Activated naive CD8-positive, alpha-beta T cell (primary cell): ENCODE measurements around the gene CPPED1.

ENCODE experiments used
- H3K27ac Mint-ChIP-seq: one replicate; pipeline ENCODE4 v1.8.0; 2021; ENCODE audit warnings: mixed read lengths
- H3K27me3 Mint-ChIP-seq: one replicate; pipeline ENCODE4 v1.8.0; 2021; ENCODE audit warnings: mixed read lengths
- H3K36me3 Mint-ChIP-seq: one replicate; pipeline ENCODE4 v1.8.0; 2021; ENCODE audit warnings: mixed read lengths
- H3K4me1 Mint-ChIP-seq: one replicate; pipeline ENCODE4 v1.8.0; 2021; ENCODE audit warnings: low read depth, mixed read lengths
- H3K4me3 Mint-ChIP-seq: one replicate; pipeline ENCODE4 v1.8.0; 2021; ENCODE audit warnings: mild to moderate bottlenecking, mixed read lengths
- H3K9me3 Mint-ChIP-seq: one replicate; pipeline ENCODE4 v1.8.0; 2021; ENCODE audit warnings: low read depth, mixed read lengths

CPPED1 gene

DNA sequence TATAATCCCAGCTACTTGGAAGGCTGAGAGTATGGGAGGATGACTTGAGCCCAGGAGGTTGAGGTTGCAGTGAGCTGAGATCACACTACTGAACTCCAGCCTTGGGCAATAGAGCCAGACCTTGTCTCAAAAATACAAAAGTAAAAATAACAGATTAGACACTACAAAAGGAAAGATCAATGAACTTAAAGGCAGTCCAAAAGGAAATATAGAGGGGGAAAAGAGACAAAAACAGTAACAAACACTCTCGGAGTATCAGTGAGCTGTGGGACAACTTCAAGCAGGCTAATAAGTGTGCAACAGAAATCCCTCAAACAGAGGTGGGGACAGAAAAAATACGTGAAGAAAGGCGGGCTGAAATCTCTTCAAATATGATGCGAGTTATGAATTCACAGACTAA lies 58.8 kb downstream of the CPPED1 start:
- no peak overlapping the region for H3K27ac Mint-ChIP-seq
- H3K4me3 Mint-ChIP-seq = no peak overlapping the region
- H3K27me3 Mint-ChIP-seq = no peaks in the 10 kb centered on the region
- H3K36me3 Mint-ChIP-seq = peaks cover 21% of the 10 kb centered on the region
- peaks cover 8% of the 10 kb centered on the region for H3K9me3 Mint-ChIP-seq
- H3K4me1 Mint-ChIP-seq = peaks cover 5% of the 10 kb centered on the region

DNA sequence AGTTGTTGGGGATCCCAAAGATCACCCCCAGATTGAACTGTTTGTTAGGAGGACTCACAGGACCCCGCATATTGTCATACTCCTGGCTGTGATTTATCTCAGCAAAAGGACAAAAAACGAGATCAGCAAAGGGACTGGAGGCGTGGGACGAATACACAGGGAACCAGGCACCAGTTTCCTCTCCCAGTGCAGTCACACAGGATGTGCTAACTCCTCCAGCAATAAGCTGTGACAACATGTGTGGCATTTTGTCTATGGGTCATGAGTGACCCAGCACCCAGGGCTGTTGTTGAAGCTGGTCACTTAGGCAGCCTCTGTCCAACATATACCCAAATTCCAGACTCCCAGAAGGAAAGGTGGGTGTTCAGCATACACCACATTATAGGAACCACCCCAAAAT lies 60.9 kb downstream of the CPPED1 start:
- H3K36me3 Mint-ChIP-seq = peaks cover 30% of the 10 kb centered on the region
- no peak overlapping the region for H3K27ac Mint-ChIP-seq
- no peaks in the 10 kb centered on the region for H3K27me3 Mint-ChIP-seq
- H3K4me1 Mint-ChIP-seq = no peaks in the 10 kb centered on the region
- no peak overlapping the region for H3K4me3 Mint-ChIP-seq
- H3K9me3 Mint-ChIP-seq = peaks cover 8% of the 10 kb centered on the region

DNA sequence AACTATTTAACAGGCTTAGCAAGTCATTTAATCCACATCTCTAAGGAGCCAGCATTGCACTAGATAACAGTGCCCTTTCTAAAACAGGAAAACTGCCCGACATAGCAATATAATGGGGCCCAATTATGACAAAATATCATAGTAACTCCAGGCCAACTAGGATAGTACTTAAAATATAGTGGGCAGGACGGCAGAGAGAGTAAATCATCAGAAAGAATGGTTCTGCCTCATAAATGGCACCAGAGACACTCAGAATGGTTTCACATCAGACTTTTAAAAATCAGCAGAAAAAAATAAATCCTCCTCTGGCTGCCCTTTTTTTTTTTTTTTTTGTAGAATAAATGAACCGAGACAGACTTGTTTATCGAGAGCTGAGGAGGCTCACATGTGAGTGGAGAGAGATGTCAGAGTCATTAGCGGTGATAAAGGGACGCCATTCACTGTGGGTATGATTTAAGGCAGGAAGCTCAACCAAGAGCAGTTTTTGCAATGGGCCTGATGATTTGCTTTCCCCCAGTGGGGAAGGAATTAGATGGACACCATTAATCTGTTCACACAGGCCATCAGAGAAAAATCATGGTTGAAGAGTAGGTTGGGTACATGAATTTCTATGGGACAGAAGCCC lies 62.6 kb downstream of the CPPED1 start:
- Mint-ChIP-seq H3K4me3 (no peak overlapping the region), H3K36me3 (peaks cover 31% of the 10 kb centered on the region), H3K4me1 (no peaks in the 10 kb centered on the region), H3K27ac (no peak overlapping the region), H3K9me3 (peaks cover 8% of the 10 kb centered on the region), H3K27me3 (no peaks in the 10 kb centered on the region)

DNA sequence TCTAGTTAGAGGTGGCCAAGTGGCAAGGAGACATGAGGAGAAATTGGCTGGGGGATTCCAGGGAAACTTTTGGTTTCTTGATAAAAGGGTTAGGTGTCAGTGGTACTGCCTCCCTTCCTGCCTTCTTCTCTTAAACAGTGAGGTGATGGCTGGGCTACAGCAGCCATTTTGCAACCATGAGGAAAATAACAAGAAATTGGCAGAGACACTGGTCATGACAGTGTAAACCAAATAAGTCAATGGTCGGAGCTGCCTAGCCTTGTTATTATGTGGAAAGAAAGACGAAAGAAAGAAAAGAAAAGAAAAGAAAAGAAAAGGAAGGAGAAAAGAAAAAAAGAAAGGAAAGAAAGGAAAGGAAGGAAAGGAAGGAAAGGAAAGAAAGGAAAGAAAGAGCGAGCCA lies 63.9 kb downstream of the CPPED1 start:
- Mint-ChIP-seq H3K4me1 (no peaks in the 10 kb centered on the region), H3K4me3 (no peak overlapping the region), H3K27ac (no peak overlapping the region), H3K36me3 (peaks cover 24% of the 10 kb centered on the region), H3K27me3 (no peaks in the 10 kb centered on the region), H3K9me3 (peaks cover 1% of the 10 kb centered on the region)

DNA sequence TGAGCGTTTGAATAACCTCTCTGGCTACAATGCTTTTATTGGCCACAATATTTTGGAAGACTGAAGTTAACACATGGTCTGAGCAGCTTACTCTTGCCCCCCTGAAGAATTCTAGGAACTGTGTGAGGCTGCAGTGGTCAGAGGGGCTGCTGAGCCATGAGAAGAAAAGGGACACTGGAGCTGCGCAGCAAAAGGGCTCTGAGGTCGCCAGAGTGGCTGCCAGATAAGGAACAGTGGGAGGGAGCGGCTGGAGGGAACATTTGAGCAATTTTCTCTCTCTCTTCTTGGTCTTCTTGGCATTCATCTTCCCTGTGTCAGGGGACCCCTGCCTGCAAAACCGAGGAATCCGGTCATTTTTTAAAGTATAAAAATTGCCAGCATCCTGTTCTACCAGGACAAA lies 66.1 kb downstream of the CPPED1 start:
- Mint-ChIP-seq H3K4me3 (no peak overlapping the region), H3K27me3 (no peaks in the 10 kb centered on the region), H3K4me1 (no peaks in the 10 kb centered on the region), H3K36me3 (peaks cover 33% of the 10 kb centered on the region), H3K9me3 (peaks cover 8% of the 10 kb centered on the region), H3K27ac (no peak overlapping the region)

DNA sequence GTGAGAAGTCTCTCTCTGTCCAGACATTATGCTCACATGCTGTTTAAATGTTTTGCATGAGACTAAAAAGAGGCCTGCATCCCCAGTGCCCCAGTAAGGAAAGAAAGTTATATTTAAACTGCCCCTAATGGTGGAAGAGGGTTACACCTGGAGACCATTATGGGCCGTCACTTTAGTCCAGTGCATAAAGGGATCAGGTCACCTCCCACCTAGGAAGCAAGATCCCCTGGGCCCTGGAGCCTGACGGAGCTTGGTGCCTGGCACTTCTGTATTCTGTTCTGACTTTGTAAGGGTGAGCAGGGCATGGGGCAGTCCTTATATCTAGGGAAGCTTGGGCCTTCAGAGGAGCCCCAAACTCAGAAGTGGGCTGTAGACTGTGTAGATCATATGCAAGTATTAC lies 67.9 kb downstream of the CPPED1 start:
- H3K9me3 Mint-ChIP-seq = peaks cover 11% of the 10 kb centered on the region
- H3K27ac Mint-ChIP-seq = no peak overlapping the region
- no peaks in the 10 kb centered on the region for H3K27me3 Mint-ChIP-seq
- no peak overlapping the region for H3K4me3 Mint-ChIP-seq
- H3K4me1 Mint-ChIP-seq = no peaks in the 10 kb centered on the region
- H3K36me3 Mint-ChIP-seq = peaks cover 38% of the 10 kb centered on the region

DNA sequence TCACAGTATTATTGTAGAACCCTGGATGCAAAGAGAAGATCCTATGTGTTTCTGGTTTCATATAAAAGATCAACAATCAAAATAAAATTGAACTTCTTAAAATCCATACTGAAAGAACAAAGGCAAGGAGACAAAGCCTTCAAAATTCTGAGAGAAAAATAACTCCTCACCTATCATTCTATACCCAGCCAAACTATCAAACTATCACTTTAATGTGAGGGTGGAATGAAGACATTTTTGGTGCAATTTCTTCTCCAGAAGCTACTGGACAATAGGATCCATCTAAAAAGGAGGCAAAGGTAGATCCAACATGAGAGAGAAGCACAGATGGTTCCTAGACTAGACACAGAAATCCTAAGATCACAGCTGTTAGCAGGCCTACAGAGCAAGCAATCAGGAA lies 71.1 kb downstream of the CPPED1 start:
- Mint-ChIP-seq H3K4me1 (peaks cover 2% of the 10 kb centered on the region), H3K4me3 (no peak overlapping the region), H3K27ac (no peak overlapping the region), H3K27me3 (no peaks in the 10 kb centered on the region), H3K36me3 (peaks cover 35% of the 10 kb centered on the region), H3K9me3 (peaks cover 11% of the 10 kb centered on the region)

DNA sequence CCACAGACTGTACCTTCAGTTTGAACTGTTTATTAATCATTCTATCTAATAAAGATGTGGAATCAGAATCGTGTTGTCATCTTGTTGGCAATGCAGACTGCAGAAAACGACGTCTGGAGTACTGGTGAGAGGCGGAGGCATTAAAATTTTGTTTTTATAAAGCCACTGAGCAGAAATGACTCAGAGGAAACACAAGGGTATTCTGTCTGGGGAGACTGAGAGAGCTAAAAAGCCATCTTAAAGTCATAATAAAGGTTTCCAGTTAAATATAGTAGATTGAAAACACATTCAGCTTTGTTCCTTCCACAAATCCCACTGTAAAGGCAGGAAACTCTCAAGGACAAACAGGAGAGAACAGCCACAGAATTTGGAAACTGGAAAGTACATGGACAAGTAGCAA lies 74.2 kb downstream of the CPPED1 start:
- peaks cover 2% of the 10 kb centered on the region for H3K4me1 Mint-ChIP-seq
- no peak overlapping the region for H3K4me3 Mint-ChIP-seq
- peaks cover 28% of the 10 kb centered on the region for H3K36me3 Mint-ChIP-seq
- peaks cover 12% of the 10 kb centered on the region for H3K9me3 Mint-ChIP-seq
- no peaks in the 10 kb centered on the region for H3K27me3 Mint-ChIP-seq
- no peak overlapping the region for H3K27ac Mint-ChIP-seq

DNA sequence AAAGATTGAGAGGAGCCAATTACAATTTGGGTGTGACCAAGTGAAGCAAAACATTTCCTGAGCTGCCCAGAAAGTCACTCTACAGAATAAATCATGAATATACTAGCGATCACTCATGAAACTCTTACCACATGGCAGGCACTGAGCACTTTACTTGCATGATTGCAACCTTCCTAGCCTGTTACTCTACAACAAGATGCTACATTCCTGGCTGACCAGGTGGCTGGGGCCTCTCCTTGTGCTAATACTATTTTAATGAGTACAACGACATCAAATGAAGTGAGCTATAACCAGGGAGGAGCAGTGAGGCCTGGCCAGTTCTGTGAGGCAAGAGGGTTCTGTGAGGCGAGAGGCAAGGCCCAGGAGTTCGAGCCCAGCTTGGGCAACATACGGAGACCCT lies 75.2 kb downstream of the CPPED1 start:
- Mint-ChIP-seq H3K4me1 (peaks cover 2% of the 10 kb centered on the region), H3K36me3 (peaks cover 28% of the 10 kb centered on the region), H3K9me3 (peaks cover 12% of the 10 kb centered on the region), H3K4me3 (no peak overlapping the region), H3K27me3 (no peaks in the 10 kb centered on the region), H3K27ac (no peak overlapping the region)

DNA sequence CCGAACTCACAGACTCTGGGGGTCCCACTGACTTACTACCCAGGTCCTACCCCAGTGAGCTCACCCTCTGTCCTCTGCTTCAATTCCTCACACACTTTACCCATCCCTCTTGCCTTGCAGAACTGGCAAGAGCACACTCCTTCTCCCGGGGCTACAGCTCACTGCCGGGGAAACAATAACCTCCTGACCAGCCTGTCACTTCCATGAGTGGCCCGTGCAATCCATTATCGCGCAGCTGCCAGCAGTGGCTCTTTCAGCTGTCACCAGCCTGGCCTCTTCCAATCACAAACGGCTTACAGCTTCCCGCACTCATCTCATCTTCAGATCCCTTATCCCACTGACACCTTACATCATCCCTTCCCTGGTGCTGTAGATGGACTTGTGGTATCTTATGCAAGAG lies 79.5 kb downstream of the CPPED1 start:
- Mint-ChIP-seq H3K9me3 (peaks cover 3% of the 10 kb centered on the region), H3K4me1 (no peaks in the 10 kb centered on the region), H3K27me3 (no peaks in the 10 kb centered on the region), H3K27ac (no peak overlapping the region), H3K36me3 (peaks cover 13% of the 10 kb centered on the region), H3K4me3 (no peak overlapping the region)

DNA sequence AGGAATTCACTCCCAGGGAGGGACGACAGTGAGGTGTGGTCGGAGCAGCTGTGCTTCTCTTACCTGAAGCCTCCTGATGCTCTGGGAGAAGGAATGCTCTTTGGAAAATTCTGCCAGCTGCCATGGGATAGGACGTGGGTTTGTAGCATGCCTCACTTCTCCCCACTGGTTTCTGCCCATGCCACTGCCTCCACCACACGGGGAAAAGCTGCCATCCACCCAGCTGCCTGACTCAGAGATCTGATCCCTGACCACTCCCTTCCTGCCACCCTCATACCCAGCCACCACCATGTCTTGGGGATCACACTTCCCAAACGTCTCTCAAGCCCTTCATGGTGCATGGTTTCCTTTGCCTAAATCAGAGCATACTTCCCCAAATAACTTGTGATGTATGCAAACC lies 80.0 kb downstream of the CPPED1 start:
- Mint-ChIP-seq H3K36me3 (peaks cover 13% of the 10 kb centered on the region), H3K4me1 (no peaks in the 10 kb centered on the region), H3K27ac (no peak overlapping the region), H3K27me3 (no peaks in the 10 kb centered on the region), H3K4me3 (no peak overlapping the region), H3K9me3 (peaks cover 3% of the 10 kb centered on the region)

DNA sequence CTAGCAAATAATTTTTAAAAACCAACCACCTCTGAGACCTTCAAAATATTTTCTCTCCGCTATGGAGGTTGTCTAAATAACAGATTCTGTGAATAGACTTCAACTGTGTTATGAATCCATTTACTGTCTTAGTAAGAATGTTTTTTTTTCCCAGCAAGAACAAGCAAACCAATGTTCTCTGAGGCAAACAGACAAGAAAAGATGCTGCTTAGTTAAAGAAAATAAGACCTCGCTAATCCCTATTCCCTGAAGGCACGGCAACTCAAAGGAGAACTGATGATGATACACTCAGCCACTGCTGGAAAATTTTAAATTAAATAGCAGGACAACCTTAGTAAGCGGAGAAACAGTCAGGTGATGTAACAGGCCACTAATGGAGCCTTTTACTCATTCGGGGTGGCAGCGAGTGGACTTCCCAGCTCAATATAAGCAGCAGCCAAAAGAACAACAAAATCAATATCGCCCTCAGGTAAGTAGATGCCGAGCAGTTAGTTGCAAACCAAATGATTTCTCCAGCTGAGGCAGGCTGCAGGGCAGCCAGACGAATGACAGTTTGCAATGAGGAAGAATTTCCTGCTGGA lies 81.8 kb downstream of the CPPED1 start:
- no peaks in the 10 kb centered on the region for H3K27me3 Mint-ChIP-seq
- no peaks in the 10 kb centered on the region for H3K4me1 Mint-ChIP-seq
- H3K4me3 Mint-ChIP-seq = no peak overlapping the region
- peaks cover 3% of the 10 kb centered on the region for H3K9me3 Mint-ChIP-seq
- H3K36me3 Mint-ChIP-seq = peaks cover 9% of the 10 kb centered on the region
- no peak overlapping the region for H3K27ac Mint-ChIP-seq

DNA sequence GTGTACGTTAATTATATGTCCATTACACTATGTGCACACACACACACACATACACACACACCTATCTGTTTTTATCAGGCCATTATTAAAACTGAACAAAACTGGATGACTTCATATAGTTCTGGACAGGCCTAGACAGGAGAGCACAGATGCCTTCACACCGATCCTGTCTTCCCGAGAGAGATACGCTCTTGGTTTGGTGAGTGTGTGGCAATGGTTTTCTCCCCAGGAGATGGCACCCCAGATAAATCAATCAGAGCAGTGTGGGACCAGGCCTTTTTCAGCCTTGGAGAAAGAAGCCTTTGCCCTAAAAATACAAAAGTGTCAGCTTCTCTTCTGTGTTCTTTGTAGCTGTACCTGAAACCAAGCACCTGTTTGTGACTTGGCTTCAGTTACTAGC lies 83.7 kb downstream of the CPPED1 start:
- Mint-ChIP-seq H3K4me3 (no peak overlapping the region), H3K27me3 (no peaks in the 10 kb centered on the region), H3K27ac (no peak overlapping the region), H3K36me3 (peaks cover 11% of the 10 kb centered on the region), H3K9me3 (peaks cover 5% of the 10 kb centered on the region), H3K4me1 (no peaks in the 10 kb centered on the region)

DNA sequence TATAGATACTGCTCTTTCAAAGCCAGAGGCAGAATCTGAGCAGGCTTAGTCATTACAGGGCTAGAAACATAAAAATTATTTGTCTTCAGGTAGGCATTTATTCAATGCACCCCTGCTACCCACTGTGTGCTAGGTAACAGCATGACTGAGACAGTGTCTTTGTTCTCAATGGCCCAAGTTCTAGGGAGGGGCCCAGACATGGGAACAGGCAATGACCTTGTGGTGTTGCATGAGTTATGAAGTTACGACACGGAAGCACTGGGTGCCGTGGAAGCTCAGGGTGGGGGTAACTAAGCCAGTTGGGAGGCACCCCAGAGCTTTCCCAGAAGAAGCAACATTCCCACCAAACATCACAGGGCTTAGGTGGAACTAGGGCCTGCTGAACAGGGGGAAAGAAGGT lies 87.0 kb downstream of the CPPED1 start:
- Mint-ChIP-seq H3K4me1 (no peaks in the 10 kb centered on the region), H3K4me3 (no peak overlapping the region), H3K27me3 (no peaks in the 10 kb centered on the region), H3K27ac (no peak overlapping the region), H3K9me3 (peaks cover 5% of the 10 kb centered on the region), H3K36me3 (peaks cover 14% of the 10 kb centered on the region)

DNA sequence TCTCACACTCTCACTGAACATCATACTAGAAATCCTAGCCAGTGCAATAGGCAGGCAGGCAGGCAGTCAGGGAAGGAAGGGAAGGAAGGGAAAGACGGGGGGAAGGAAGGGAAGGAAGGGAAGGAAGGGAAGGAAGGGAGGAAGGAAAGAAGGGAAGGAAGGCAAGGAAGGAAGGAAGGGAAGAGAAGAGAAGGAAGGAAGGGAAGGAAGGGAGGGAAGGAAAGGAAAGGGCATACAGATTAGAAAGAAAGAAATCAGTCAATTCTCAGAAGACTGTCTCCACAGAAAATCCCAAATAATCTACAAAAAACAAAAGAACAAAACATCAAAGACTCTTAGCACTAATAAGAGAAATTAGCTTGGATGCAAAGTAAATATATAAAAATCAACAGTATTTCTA lies 93.9 kb downstream of the CPPED1 start:
- H3K4me1 Mint-ChIP-seq = no peaks in the 10 kb centered on the region
- H3K27ac Mint-ChIP-seq = no peak overlapping the region
- peaks cover 12% of the 10 kb centered on the region for H3K36me3 Mint-ChIP-seq
- no peaks in the 10 kb centered on the region for H3K27me3 Mint-ChIP-seq
- peaks cover 2% of the 10 kb centered on the region for H3K9me3 Mint-ChIP-seq
- H3K4me3 Mint-ChIP-seq = no peak overlapping the region

DNA sequence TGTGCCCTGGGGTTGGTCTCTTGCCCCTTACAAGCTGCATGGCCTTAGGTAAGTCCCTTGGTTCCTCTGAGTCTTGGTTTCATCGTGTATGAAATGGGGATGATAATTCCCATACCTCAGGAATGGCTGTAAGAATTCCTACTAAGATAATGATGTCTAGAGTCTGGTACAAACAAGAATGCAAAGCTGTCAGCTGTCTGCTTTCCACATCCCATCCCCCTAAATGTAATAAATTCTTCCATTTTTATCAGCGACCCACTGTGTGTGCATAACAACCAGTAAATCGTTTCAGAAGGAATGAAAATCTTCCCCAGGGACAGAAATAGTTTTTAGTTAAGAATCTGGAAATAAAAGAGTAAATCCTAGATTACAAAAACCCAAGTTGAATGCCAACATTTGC lies 95.4 kb downstream of the CPPED1 start:
- Mint-ChIP-seq H3K27me3 (no peaks in the 10 kb centered on the region), H3K4me1 (no peaks in the 10 kb centered on the region), H3K27ac (no peak overlapping the region), H3K9me3 (no peaks in the 10 kb centered on the region), H3K36me3 (peaks cover 9% of the 10 kb centered on the region), H3K4me3 (no peak overlapping the region)
